GM12878 (cell line): ENCODE data around the gene OR1J2. TPM values are rescaled to one million over a fixed set of nuclear protein-coding genes. Genes with fewer than 3 reads are reported as not detected.

ENCODE experiments used
- ATAC-seq: fragments of 200-7000 bp; cut with Tn5 transposase; 3 replicates; pipeline ENCODE4 v1.9.1; 2020; ENCODE audit warnings: mild to moderate bottlenecking, moderate library complexity
- BruUV-seq: library from RNA; stranded (reverse); fragments of 400-500 nt; replicated peaks from 2 replicates; lab custom pipeline; 2021; lab: Mats Ljungman, UMichigan
- CTCF ChIA-PET: fragments of 300-600 bp; sonication (Branson Sonifier 250); formaldehyde crosslinking; extraction: SDS; loops from one replicate; lab custom pipeline; 2021; ENCODE audit warnings: inconsistent platforms; lab: Yijun Ruan, JAX
- POLR2A ChIA-PET: fragments of 350-600 bp; formaldehyde crosslinking; extraction: SDS; loops from one replicate; lab custom pipeline; 2021; ENCODE audit warnings: inconsistent platforms; lab: Charles Lee
- RAD21 ChIA-PET: fragments of 300-600 bp; sonication (Branson Sonifier 250); formaldehyde crosslinking; loops from one replicate; lab custom pipeline; 2023; ENCODE audit warnings: antibody characterized with exemption; ENCODE audit not compliant: unreplicated experiment; lab: Charles Lee
- SMC1A ChIA-PET: fragments of 300-600 bp; sonication (Branson Sonifier 250); formaldehyde crosslinking; loops from one replicate; lab custom pipeline; 2023; ENCODE audit not compliant: unreplicated experiment, uncharacterized antibody; lab: Charles Lee
- DNase-seq: peaks from one replicate; pipeline ENCODE4 v3.0.0-alpha.2; 2011; ENCODE audit warnings: low read depth, low spot score
- FAIRE-seq: peaks from 3 replicates; lab custom pipeline; 2011; peaks lifted over from hg19 to GRCh38; lab: Jason Lieb, UNC
- H2AFZ ChIP-seq: 2 replicates; pipeline ENCODE4 v1.6.0; 2011; ENCODE audit warnings: low read depth, low read length, control low read depth; ENCODE audit not compliant: control insufficient read depth
- H3K27ac ChIP-seq: 2 replicates; pipeline ENCODE4 v1.5.1; 2011; ENCODE audit warnings: control low read depth; ENCODE audit not compliant: control insufficient read depth, insufficient read depth
- H3K27me3 ChIP-seq, 2 experiments: replicated peaks in 1 of 2; 2 replicates each; pipeline versions ENCODE4 v1.6.0 to v1.6.1; 2011; ENCODE audit warnings: low read length in 1 of 2; ENCODE audit not compliant: control insufficient read depth in 2 of 2, insufficient read depth in 2 of 2
- H3K36me3 ChIP-seq, 2 experiments: 2 replicates each; pipeline ENCODE4 v1.5.1; 2011; ENCODE audit warnings: low read length in 1 of 2; ENCODE audit not compliant: control insufficient read depth in 2 of 2, insufficient read depth in 2 of 2
- H3K4me1 ChIP-seq: 2 replicates; pipeline ENCODE4 v1.6.1; 2011; ENCODE audit warnings: mild to moderate bottlenecking, low read length, moderate library complexity, mixed read lengths; ENCODE audit not compliant: control insufficient read depth, insufficient read depth
- H3K4me2 ChIP-seq: 2 replicates; pipeline ENCODE4 v1.6.0; 2011; ENCODE audit warnings: control low read depth; ENCODE audit not compliant: control insufficient read depth, insufficient read depth
- H3K4me3 ChIP-seq: fragments of 200-600 bp; sonication (generic); 2 replicates; pipeline ENCODE4 v1.5.1; 2016
- H3K79me2 ChIP-seq: 2 replicates; pipeline ENCODE4 v1.6.0; 2011; ENCODE audit warnings: low read length; ENCODE audit not compliant: control insufficient read depth, insufficient read depth
- H3K9ac ChIP-seq: 2 replicates; pipeline ENCODE4 v1.8.0; 2011; ENCODE audit warnings: low read length, control low read depth, mixed read lengths; ENCODE audit not compliant: control insufficient read depth, insufficient read depth
- H3K9me3 ChIP-seq: replicated peaks from 3 replicates; pipeline ENCODE4 v1.5.1; 2011; ENCODE audit warnings: mild to moderate bottlenecking, low read length; ENCODE audit not compliant: control insufficient read depth, insufficient read depth
- H4K20me1 ChIP-seq: 2 replicates; pipeline ENCODE4 v1.6.0; 2011; ENCODE audit not compliant: control insufficient read depth, insufficient read depth
- BRCA1 ChIP-seq: IDR thresholded peaks from 2 replicates; pipeline ENCODE4 v1.6.1; 2011; ENCODE audit warnings: low read depth, low read length, improper control_type of control experiment
- LARP7 ChIP-seq: fragments of 450-650 bp; IDR thresholded peaks from 2 replicates; pipeline ENCODE4 v1.6.1; 2017; ENCODE audit warnings: mild to moderate bottlenecking
- NFYA ChIP-seq: IDR thresholded peaks from 2 replicates; pipeline ENCODE4 v1.6.1; 2011; ENCODE audit warnings: low read depth, mild to moderate bottlenecking, low read length, improper control_type of control experiment, borderline replicate concordance
- PAX5 ChIP-seq: IDR thresholded peaks from 2 replicates; pipeline ENCODE4 v1.6.1; 2011; ENCODE audit warnings: low read depth, low read length, borderline replicate concordance
- RB1 ChIP-seq: fragments of 450-650 bp; formaldehyde crosslinking; IDR thresholded peaks from 2 replicates; pipeline ENCODE4 v1.6.1; 2017; ENCODE audit warnings: mild to moderate bottlenecking, borderline replicate concordance
- SMC3 ChIP-seq: IDR thresholded peaks from 2 replicates; pipeline ENCODE4 v1.6.1; 2011; ENCODE audit warnings: low read length, improper control_type of control experiment, borderline replicate concordance
- SP1 ChIP-seq: IDR thresholded peaks from one replicate; pipeline ENCODE4 v1.6.1; 2011; ENCODE audit warnings: low read depth, low read length
- USF2 ChIP-seq: IDR thresholded peaks from 2 replicates; pipeline ENCODE4 v1.6.1; 2011; ENCODE audit warnings: low read depth, low read length, improper control_type of control experiment, borderline replicate concordance
- WGBS: methylation state at CpG from one replicate; pipeline ENCODE4 v1.1.6; 2016; ENCODE audit warnings: low lambda C conversion rate; ENCODE audit not compliant: insufficient replicate concordance, insufficient coverage; ENCODE audit errors: missing lambda C conversion rate; 5-methylcytosine and 5-hydroxymethylcytosine counted together
- in situ Hi-C: fragments of 300-500 bp; cut with MboI; formaldehyde crosslinking; loops from 9 replicates; pipeline ENCODE4 v1.14.3; 2018; ENCODE audit warnings: mixed read lengths
- intact Hi-C: fragments of 100-400 bp; cut with micrococcal nuclease; formaldehyde crosslinking; loops from one replicate; pipeline ENCODE4 v1.14.2; 2022; ENCODE audit not compliant: unreplicated experiment
- polyA plus RNA-seq, 11 experiments: library from polyadenylated mRNA; depleted of rRNA in 4 of 11; unstranded in 6 of 11; stranded (reverse) in 5 of 11; fragments of >200 nt; fragmentation: Nextera tagmentation in 4 of 11; fragmentation: Illumina TruSeq in 1 of 11; extraction: Ambion mirVana in 4 of 11; extraction: Trizol in 1 of 11; gene quantifications; 1 replicate in 1 of 11; 2 replicates in 10 of 11; pipeline versions ENCODE4 v1.2.1 to v1.2.3, GENCODE V29; 2011 to 2016; ENCODE audit warnings: inconsistent platforms in 2 of 11, missing spikeins in 2 of 11, low read depth in 1 of 11
- total RNA-seq, 4 experiments: library from RNA; depleted of rRNA in 3 of 4; stranded (reverse); fragments of >200 nt in 3 of 4; fragmentation: Illumina TruSeq in 1 of 4; extraction: Trizol in 1 of 4; gene quantifications; 2 replicates each; pipeline versions ENCODE4 v1.2.1 to v1.2.3, GENCODE V29; 2013 to 2021
- TF ChIP-seq, protein P1 (sequence below): fragments of 450-650 bp; formaldehyde crosslinking; IDR thresholded peaks from 2 replicates; pipeline ENCODE4 v1.4.0; 2022; ENCODE audit warnings: mild to moderate bottlenecking, moderate library complexity
- TF ChIP-seq, protein P2 (sequence below): fragments of 450-650 bp; formaldehyde crosslinking; IDR thresholded peaks from 2 replicates; pipeline ENCODE4 v1.4.0; 2020; ENCODE audit warnings: mild to moderate bottlenecking, moderate library complexity
- TF ChIP-seq, protein P3 (sequence below): IDR thresholded peaks from 2 replicates; pipeline ENCODE4 v1.6.1; 2012; ENCODE audit warnings: low read depth, low read length, improper control_type of control experiment

The OR1J2 gene
- total and polyA plus RNA-seq, 10 of the 15 experiments (the other 5 are each of a cell fraction or from before 2014, with no cell fraction given) = 0.07 TPM; not detected in 9

DNA sequence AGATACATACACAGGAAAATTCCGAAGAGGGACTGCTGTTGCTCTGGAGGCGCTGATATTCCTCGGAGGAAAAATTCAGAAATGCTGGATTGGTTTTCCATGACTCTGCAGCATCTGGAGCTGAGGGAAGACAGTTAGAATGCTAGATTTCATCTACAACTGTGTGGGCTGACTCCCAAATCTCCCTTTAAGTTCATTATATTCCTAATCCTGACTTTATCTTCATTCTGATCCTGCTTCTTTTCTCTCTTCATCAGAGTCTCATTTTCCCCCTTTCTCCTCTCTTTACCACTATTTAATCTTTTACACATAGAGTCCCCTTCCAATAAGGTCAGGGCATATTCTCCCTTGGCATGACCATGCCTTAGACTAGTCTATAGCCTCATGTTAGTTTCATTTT, 16.6 kb downstream of the OR1J2 start, which contains the start of gene OR1N1:
Gene OR1N1, minus strand, starts transcription at position 101 of the 400 bp plus-strand sequence. Its CDS starts 0 bp downstream, at position 101.
- ATAC-seq = no peak
- H3K4me1 ChIP-seq = no peaks in the 10 kb centered on the region
- BruUV-seq = no TSS peak
- no peaks in the 10 kb centered on the region for H3K79me2 ChIP-seq
- no peak for FAIRE-seq
- no peak within 1 kb of the TSS for H3K9ac ChIP-seq
- no peaks in the 10 kb centered on the region for H3K36me3 ChIP-seq
- H3K27me3 ChIP-seq = no peaks in the 10 kb centered on the region
- H3K9me3 ChIP-seq = no peaks in the 10 kb centered on the region
- H4K20me1 ChIP-seq = no peaks in the 10 kb centered on the region
- CTCF ChIA-PET = no interaction called here
- H3K4me3 ChIP-seq = no peak within 1 kb of the TSS
- POLR2A ChIA-PET = no interaction called here
- no peak within 1 kb of the TSS for H3K4me2 ChIP-seq
- intact Hi-C loops = no loop called here
- DNase-seq = no peak
- 45% methylated on average over 3 of the region's 3 CpGs for WGBS
- SMC1A ChIA-PET = no interaction called here
- no peak within 1 kb of the TSS for H3K27ac ChIP-seq
- RAD21 ChIA-PET = no interaction called here
- no peak for TF ChIP-seq PAX5
- TF ChIP-seq SMC3 = no peak
- no peak for TF ChIP-seq NFYA
- no peak for TF ChIP-seq RB1
- TF ChIP-seq, protein P1, sequence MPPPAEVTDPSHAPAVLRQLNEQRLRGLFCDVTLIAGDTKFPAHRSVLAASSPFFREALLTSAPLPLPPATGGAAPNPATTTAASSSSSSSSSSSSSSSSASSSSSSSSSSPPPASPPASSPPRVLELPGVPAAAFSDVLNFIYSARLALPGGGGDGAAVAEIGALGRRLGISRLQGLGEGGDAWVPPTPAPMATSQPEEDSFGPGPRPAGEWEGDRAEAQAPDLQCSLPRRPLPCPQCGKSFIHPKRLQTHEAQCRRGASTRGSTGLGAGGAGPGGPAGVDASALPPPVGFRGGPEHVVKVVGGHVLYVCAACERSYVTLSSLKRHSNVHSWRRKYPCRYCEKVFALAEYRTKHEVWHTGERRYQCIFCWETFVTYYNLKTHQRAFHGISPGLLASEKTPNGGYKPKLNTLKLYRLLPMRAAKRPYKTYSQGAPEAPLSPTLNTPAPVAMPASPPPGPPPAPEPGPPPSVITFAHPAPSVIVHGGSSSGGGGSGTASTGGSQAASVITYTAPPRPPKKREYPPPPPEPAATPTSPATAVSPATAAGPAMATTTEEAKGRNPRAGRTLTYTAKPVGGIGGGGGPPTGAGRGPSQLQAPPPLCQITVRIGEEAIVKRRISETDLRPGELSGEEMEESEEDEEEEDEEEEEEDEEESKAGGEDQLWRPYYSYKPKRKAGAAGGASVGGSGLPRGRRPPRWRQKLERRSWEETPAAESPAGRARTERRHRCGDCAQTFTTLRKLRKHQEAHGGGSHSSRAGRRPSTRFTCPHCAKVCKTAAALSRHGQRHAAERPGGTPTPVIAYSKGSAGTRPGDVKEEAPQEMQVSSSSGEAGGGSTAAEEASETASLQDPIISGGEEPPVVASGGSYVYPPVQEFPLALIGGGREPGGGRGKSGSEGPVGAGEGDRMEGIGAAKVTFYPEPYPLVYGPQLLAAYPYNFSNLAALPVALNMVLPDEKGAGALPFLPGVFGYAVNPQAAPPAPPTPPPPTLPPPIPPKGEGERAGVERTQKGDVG = no peak
- TF ChIP-seq, protein P2, sequence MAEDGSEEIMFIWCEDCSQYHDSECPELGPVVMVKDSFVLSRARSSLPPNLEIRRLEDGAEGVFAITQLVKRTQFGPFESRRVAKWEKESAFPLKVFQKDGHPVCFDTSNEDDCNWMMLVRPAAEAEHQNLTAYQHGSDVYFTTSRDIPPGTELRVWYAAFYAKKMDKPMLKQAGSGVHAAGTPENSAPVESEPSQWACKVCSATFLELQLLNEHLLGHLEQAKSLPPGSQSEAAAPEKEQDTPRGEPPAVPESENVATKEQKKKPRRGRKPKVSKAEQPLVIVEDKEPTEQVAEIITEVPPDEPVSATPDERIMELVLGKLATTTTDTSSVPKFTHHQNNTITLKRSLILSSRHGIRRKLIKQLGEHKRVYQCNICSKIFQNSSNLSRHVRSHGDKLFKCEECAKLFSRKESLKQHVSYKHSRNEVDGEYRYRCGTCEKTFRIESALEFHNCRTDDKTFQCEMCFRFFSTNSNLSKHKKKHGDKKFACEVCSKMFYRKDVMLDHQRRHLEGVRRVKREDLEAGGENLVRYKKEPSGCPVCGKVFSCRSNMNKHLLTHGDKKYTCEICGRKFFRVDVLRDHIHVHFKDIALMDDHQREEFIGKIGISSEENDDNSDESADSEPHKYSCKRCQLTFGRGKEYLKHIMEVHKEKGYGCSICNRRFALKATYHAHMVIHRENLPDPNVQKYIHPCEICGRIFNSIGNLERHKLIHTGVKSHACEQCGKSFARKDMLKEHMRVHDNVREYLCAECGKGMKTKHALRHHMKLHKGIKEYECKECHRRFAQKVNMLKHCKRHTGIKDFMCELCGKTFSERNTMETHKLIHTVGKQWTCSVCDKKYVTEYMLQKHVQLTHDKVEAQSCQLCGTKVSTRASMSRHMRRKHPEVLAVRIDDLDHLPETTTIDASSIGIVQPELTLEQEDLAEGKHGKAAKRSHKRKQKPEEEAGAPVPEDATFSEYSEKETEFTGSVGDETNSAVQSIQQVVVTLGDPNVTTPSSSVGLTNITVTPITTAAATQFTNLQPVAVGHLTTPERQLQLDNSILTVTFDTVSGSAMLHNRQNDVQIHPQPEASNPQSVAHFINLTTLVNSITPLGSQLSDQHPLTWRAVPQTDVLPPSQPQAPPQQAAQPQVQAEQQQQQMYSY (CRISPR knock-in tag) = no peak
- TF ChIP-seq SP1 = no peak
- TF ChIP-seq, protein P3, sequence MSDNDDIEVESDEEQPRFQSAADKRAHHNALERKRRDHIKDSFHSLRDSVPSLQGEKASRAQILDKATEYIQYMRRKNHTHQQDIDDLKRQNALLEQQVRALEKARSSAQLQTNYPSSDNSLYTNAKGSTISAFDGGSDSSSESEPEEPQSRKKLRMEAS = no peak
- no peak for TF ChIP-seq USF2
- no peak for TF ChIP-seq BRCA1
- TF ChIP-seq LARP7 = no peak
- H2AFZ ChIP-seq = no peak within 1 kb of the TSS
- in situ Hi-C loops = no loop called here
